WTC11 (cell line): Measurements from ENCODE around the gene FNDC3B. TPM values are rescaled to one million over a fixed set of nuclear protein-coding genes. Genes with fewer than 3 reads are reported as not detected.
A peak's percentile ranks its signal among the peaks of the same experiment; 100 is the strongest.

Experiments used
- ATAC-seq: fragments of 200-7000 bp; cut with Tn5 transposase; 2 replicates; pipeline ENCODE4 v1.10.0; 2021; ENCODE audit warnings: mild to moderate bottlenecking, moderate library complexity
- CTCF ChIA-PET: fragments of 300-600 bp; sonication (Branson Sonifier 250); formaldehyde crosslinking; loops from one replicate; lab custom pipeline; 2021; ENCODE audit warnings: antibody characterized with exemption; lab: Charles Lee
- POLR2A ChIA-PET: fragments of 350-600 bp; sonication (Branson Sonifier 250); formaldehyde crosslinking; loops from one replicate; lab custom pipeline; 2021; ENCODE audit warnings: antibody characterized with exemption; lab: Charles Lee
- DNase-seq: peaks from one replicate; pipeline ENCODE4 v3.0.0; 2021; ENCODE audit warnings: low spot score
- H3K27ac Mint-ChIP-seq: 2 replicates; pipeline ENCODE4 v1.8.0; 2021; ENCODE audit warnings: mixed read lengths
- H3K27me3 Mint-ChIP-seq: 2 replicates; pipeline ENCODE4 v1.8.0; 2021; ENCODE audit warnings: low read depth, mild to moderate bottlenecking, moderate library complexity, mixed read lengths
- H3K36me3 Mint-ChIP-seq: 2 replicates; pipeline ENCODE4 v1.8.0; 2021; ENCODE audit warnings: mixed read lengths
- H3K4me1 Mint-ChIP-seq: 2 replicates; pipeline ENCODE4 v1.8.0; 2022; ENCODE audit warnings: mixed read lengths
- H3K4me3 Mint-ChIP-seq: 2 replicates; pipeline ENCODE4 v1.8.0; 2021; ENCODE audit warnings: mild to moderate bottlenecking, moderate library complexity, mixed read lengths
- H3K9me3 Mint-ChIP-seq: 2 replicates; pipeline ENCODE4 v1.8.0; 2021; ENCODE audit warnings: mixed read lengths
- CBFB ChIP-seq: sonication (generic); formaldehyde crosslinking; IDR thresholded peaks from 2 replicates; pipeline ENCODE4 v1.8.1; 2022; ENCODE audit warnings: mild to moderate bottlenecking, low read depth, missing genetic modification reagents
- ESRRA ChIP-seq: sonication (generic); formaldehyde crosslinking; IDR thresholded peaks from 2 replicates; pipeline ENCODE4 v1.8.1; 2022; ENCODE audit warnings: mild to moderate bottlenecking, missing genetic modification reagents, borderline replicate concordance
- FOXJ3 ChIP-seq: sonication (generic); formaldehyde crosslinking; IDR thresholded peaks from 2 replicates; pipeline ENCODE4 v1.9.0; 2021; ENCODE audit warnings: missing genetic modification reagents, mild to moderate bottlenecking, borderline replicate concordance
- FOXK1 ChIP-seq: sonication (generic); formaldehyde crosslinking; IDR thresholded peaks from 2 replicates; pipeline ENCODE4 v1.8.0; 2022; ENCODE audit warnings: mild to moderate bottlenecking, moderate library complexity, missing genetic modification reagents
- GABPB1 ChIP-seq: sonication (generic); formaldehyde crosslinking; IDR thresholded peaks from 2 replicates; pipeline ENCODE4 v1.8.1; 2023; ENCODE audit warnings: mild to moderate bottlenecking, missing genetic modification reagents
- GRHL2 ChIP-seq: fragments of 250-450 bp; sonication (Bioruptor Pico); IDR thresholded peaks from 2 replicates; pipeline ENCODE4 v1.8.0; 2022; ENCODE audit warnings: mild to moderate bottlenecking, moderate library complexity; ENCODE audit not compliant: insufficient replicate concordance, severe bottlenecking
- IRF2 ChIP-seq: sonication (generic); formaldehyde crosslinking; IDR thresholded peaks from 2 replicates; pipeline ENCODE4 v1.8.0; 2022; ENCODE audit warnings: low read depth, missing genetic modification reagents, borderline replicate concordance
- MYBL2 ChIP-seq: sonication (generic); formaldehyde crosslinking; IDR thresholded peaks from 2 replicates; pipeline ENCODE4 v1.8.1; 2023; ENCODE audit warnings: mild to moderate bottlenecking, moderate library complexity, missing genetic modification reagents
- NFYB ChIP-seq: sonication (generic); formaldehyde crosslinking; conservative IDR thresholded peaks from 2 replicates; pipeline ENCODE4 v1.8.0; 2022; ENCODE audit warnings: low read depth, missing genetic modification reagents
- RORB ChIP-seq: fragments of 250-450 bp; sonication (Bioruptor Pico); IDR thresholded peaks from 2 replicates; pipeline ENCODE4 v1.9.0; 2021; ENCODE audit warnings: mild to moderate bottlenecking
- SMAD4 ChIP-seq: sonication (generic); formaldehyde crosslinking; IDR thresholded peaks from 2 replicates; pipeline ENCODE4 v1.8.0; 2022; ENCODE audit warnings: mild to moderate bottlenecking, missing genetic modification reagents
- ZNF121 ChIP-seq: sonication (generic); formaldehyde crosslinking; IDR thresholded peaks from 2 replicates; pipeline ENCODE4 v1.8.0; 2023; ENCODE audit warnings: missing genetic modification reagents
- ZNF317 ChIP-seq: sonication (generic); formaldehyde crosslinking; IDR thresholded peaks from 2 replicates; pipeline ENCODE4 v1.8.1; 2023; ENCODE audit warnings: low read depth, mild to moderate bottlenecking, moderate library complexity, missing genetic modification reagents, borderline replicate concordance
- ZNF396 ChIP-seq: fragments of 250-450 bp; sonication (Bioruptor Pico); IDR thresholded peaks from 2 replicates; pipeline ENCODE4 v1.8.0; 2021; ENCODE audit warnings: mild to moderate bottlenecking, moderate library complexity, borderline replicate concordance
- ZNF416 ChIP-seq: fragments of 250-450 bp; sonication (Bioruptor Pico); IDR thresholded peaks from 2 replicates; pipeline ENCODE4 v1.9.0; 2021; ENCODE audit warnings: mild to moderate bottlenecking, inconsistent platforms
- total RNA-seq: library from RNA; stranded (reverse); gene quantifications from 3 replicates; pipeline ENCODE4 v1.2.3, GENCODE V29; 2021
- TF ChIP-seq, protein P1 (sequence below): fragments of 250-450 bp; sonication (Bioruptor Pico); IDR thresholded peaks from 2 replicates; pipeline ENCODE4 v1.9.0; 2021; ENCODE audit warnings: moderate library complexity, mild to moderate bottlenecking, inconsistent platforms, borderline replicate concordance
- TF ChIP-seq, protein P2 (sequence below): fragments of 250-450 bp; sonication (Bioruptor Pico); IDR thresholded peaks from 2 replicates; pipeline ENCODE4 v2.1.2; 2022; ENCODE audit warnings: mild to moderate bottlenecking, moderate library complexity
- TF ChIP-seq, protein P3 (sequence below): sonication (generic); formaldehyde crosslinking; IDR thresholded peaks from 2 replicates; pipeline ENCODE4 v1.8.1; 2023; ENCODE audit warnings: mild to moderate bottlenecking, moderate library complexity, missing genetic modification reagents
- TF ChIP-seq, protein P4 (sequence below): sonication (generic); formaldehyde crosslinking; IDR thresholded peaks from 2 replicates; pipeline ENCODE4 v1.8.1; 2023; ENCODE audit warnings: mild to moderate bottlenecking, missing genetic modification reagents
- TF ChIP-seq, protein P5 (sequence below): sonication (generic); formaldehyde crosslinking; conservative IDR thresholded peaks from 2 replicates; pipeline ENCODE4 v1.8.1; 2022; ENCODE audit warnings: mild to moderate bottlenecking, missing genetic modification reagents
- TF ChIP-seq, protein P6 (sequence below): fragments of 250-450 bp; sonication (Bioruptor Pico); IDR thresholded peaks from 2 replicates; pipeline ENCODE4 v1.9.0; 2021; ENCODE audit warnings: mild to moderate bottlenecking
- TF ChIP-seq, protein P7 (sequence below): sonication (generic); formaldehyde crosslinking; IDR thresholded peaks from 2 replicates; pipeline ENCODE4 v1.8.0; 2022; ENCODE audit warnings: mild to moderate bottlenecking, missing genetic modification reagents
- TF ChIP-seq, protein P8 (sequence below): sonication (generic); formaldehyde crosslinking; IDR thresholded peaks from 2 replicates; pipeline ENCODE4 v1.8.0; 2023; ENCODE audit warnings: mild to moderate bottlenecking, missing genetic modification reagents

FNDC3B gene
- total RNA-seq, 1 experiment from 2014 or later = 42.8 TPM

DNA sequence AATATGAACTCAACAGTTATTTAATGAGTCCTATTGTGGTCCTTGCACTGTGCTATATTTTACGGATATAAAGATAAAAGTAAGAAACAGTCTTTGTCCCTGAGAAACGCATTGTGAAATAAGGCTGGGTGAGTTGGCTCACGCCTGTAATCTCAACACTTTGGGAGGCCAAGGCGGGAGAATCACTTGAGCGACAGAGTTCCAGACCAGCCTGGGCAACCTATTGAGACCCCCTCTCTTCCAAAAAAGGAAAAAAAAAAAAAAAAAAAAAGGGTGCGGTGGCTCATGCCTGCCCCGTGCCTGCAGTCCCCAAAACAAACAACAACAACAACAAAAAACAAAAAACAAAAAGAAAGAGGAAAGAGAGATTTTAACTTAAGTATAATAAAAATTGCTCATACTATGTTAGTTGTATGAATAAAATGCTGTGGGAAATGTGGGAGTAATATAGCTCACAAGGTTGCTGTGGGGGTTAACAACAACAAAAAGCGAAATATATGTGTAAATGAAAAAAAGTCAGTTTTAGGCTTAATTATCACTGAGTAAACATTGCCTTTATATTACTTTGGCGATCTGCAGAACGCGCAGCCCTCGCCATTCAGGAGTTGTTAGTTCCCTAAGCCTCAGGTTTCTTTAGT lies 461 bp upstream of the FNDC3B start:
- H3K36me3 Mint-ChIP-seq = no peaks in the 10 kb centered on the region
- H3K27ac Mint-ChIP-seq = peak overlapping the region; percentile 89
- no peak for DNase-seq
- no peak for TF ChIP-seq GABPB1
- TF ChIP-seq ZNF121 (CRISPR knock-in tag) = 0 out of 2 replicates have a peak, but pooled peaks have one; percentile 36
- peaks cover 47% of the 10 kb centered on the region for H3K4me1 Mint-ChIP-seq
- no peaks in the 10 kb centered on the region for H3K9me3 Mint-ChIP-seq
- no peaks in the 10 kb centered on the region for H3K27me3 Mint-ChIP-seq
- CTCF ChIA-PET = interaction anchor here (0.6 to 2.1 kb wide), 6 partner anchors 53 to 303 kb away, joined by 3 to 7 read pairs (median 4); no protein-coding TSS in a partner anchor
- POLR2A ChIA-PET = interaction anchor here (0.7 to 1.2 kb wide), 3 partner anchors 9 to 132 kb away, joined by 3 read pairs; no protein-coding TSS in a partner anchor
- peak; percentile 7; the same call in 1 of the 2 replicates for ATAC-seq
- peak overlapping the region; percentile 81 for H3K4me3 Mint-ChIP-seq

DNA sequence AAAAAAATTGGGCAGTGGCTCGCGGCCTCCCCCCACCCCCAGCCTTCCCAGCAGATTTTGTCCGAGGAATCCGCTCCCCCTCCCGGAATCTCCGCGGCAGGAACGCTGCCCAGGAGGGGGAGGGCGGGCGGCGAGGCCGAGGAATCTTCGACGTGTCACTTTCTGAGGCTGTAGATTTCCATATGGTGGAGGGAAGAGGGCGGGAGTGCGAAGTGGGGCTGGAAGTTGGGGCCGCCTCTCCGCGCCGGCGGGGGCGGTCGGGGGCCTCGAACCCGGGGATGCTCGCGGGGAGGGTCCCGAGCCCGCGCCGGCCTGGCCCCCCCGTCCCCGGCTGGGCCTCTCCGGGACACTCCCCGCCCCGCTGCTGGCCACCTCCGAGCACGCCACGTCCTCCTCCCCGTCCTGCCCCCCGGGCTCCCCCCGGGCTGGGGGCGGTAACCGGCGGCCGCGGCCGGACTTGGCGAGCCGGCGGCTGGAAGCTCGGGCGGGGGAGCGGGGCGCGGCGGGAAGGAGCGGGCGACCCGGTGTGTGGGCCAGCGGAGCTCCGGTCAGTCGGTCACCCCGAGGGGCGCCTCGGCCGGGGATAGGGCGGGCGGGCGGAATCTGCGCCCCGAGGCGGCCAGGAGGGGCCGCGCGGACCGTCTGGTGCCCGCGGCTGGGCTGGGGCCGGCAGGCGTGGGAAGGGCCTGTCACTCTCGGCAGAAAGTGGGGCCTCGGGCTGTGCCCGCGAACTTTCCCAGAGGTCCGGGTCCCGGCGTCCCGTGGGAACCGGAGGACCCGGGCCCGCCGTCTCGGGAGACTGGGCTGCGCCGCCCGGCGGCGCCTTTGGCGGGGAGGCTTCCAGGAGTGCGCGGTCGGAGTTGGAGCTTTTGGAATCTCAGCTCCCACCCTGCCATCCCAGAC lies 951 bp downstream of the FNDC3B start:
- ChIA-PET POLR2A (interaction anchor here (0.6 kb wide), 2 partner anchors 28 to 106 kb away, joined by 3 to 6 read pairs; no protein-coding TSS in a partner anchor), CTCF (interaction anchor here (0.7 to 1.8 kb wide), 3 partner anchors 85 to 298 kb away, joined by 3 to 6 read pairs (median 3); no protein-coding TSS in a partner anchor)
- peak overlapping the region; percentile 87 for H3K4me3 Mint-ChIP-seq
- H3K4me1 Mint-ChIP-seq = peaks cover 51% of the 10 kb centered on the region
- no peaks in the 10 kb centered on the region for H3K27me3 Mint-ChIP-seq
- no peaks in the 10 kb centered on the region for H3K36me3 Mint-ChIP-seq
- no peaks in the 10 kb centered on the region for H3K9me3 Mint-ChIP-seq
- peak; percentile 74 for DNase-seq
- peak overlapping the region; percentile 92; the same call in 1 of the 2 replicates for H3K27ac Mint-ChIP-seq
- peak; percentile 32 for ATAC-seq
- TF ChIP-seq CBFB (CRISPR knock-in tag) (no peak), ZNF416 (CRISPR knock-in tag) (no peak), ESRRA (CRISPR knock-in tag) (no peak), RORB (CRISPR knock-in tag) (no peak), IRF2 (CRISPR knock-in tag) (no peak), GRHL2 (no peak), SMAD4 (CRISPR knock-in tag) (no peak), FOXJ3 (CRISPR knock-in tag) (no peak), MYBL2 (CRISPR knock-in tag) (no peak), ZNF317 (CRISPR knock-in tag) (no peak; the same call in 1 of the 2 replicates), NFYB (CRISPR knock-in tag) (no peak), ZNF396 (no peak), FOXK1 (CRISPR knock-in tag) (no peak), GABPB1 (no peak)
- TF ChIP-seq, protein P1, sequence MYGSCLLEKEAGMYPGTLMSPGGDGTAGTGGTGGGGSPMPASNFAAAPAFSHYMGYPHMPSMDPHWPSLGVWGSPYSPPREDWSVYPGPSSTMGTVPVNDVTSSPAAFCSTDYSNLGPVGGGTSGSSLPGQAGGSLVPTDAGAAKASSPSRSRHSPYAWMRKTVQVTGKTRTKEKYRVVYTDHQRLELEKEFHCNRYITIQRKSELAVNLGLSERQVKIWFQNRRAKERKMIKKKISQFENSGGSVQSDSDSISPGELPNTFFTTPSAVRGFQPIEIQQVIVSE (CRISPR knock-in tag) = peak; percentile 48; the same call in 1 of the 2 replicates
- TF ChIP-seq, protein P2, sequence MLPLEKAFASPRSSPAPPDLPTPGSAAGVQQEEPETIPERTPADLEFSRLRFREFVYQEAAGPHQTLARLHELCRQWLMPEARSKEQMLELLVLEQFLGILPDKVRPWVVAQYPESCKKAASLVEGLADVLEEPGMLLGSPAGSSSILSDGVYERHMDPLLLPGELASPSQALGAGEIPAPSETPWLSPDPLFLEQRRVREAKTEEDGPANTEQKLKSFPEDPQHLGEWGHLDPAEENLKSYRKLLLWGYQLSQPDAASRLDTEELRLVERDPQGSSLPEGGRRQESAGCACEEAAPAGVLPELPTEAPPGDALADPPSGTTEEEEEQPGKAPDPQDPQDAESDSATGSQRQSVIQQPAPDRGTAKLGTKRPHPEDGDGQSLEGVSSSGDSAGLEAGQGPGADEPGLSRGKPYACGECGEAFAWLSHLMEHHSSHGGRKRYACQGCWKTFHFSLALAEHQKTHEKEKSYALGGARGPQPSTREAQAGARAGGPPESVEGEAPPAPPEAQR (CRISPR knock-in tag) = no peak
- TF ChIP-seq, protein P3, sequence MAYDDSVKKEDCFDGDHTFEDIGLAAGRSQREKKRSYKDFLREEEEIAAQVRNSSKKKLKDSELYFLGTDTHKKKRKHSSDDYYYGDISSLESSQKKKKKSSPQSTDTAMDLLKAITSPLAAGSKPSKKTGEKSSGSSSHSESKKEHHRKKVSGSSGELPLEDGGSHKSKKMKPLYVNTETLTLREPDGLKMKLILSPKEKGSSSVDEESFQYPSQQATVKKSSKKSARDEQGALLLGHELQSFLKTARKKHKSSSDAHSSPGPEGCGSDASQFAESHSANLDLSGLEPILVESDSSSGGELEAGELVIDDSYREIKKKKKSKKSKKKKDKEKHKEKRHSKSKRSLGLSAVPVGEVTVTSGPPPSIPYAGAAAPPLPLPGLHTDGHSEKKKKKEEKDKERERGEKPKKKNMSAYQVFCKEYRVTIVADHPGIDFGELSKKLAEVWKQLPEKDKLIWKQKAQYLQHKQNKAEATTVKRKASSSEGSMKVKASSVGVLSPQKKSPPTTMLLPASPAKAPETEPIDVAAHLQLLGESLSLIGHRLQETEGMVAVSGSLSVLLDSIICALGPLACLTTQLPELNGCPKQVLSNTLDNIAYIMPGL (CRISPR knock-in tag) = no peak
- TF ChIP-seq, protein P4, sequence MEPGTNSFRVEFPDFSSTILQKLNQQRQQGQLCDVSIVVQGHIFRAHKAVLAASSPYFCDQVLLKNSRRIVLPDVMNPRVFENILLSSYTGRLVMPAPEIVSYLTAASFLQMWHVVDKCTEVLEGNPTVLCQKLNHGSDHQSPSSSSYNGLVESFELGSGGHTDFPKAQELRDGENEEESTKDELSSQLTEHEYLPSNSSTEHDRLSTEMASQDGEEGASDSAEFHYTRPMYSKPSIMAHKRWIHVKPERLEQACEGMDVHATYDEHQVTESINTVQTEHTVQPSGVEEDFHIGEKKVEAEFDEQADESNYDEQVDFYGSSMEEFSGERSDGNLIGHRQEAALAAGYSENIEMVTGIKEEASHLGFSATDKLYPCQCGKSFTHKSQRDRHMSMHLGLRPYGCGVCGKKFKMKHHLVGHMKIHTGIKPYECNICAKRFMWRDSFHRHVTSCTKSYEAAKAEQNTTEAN (CRISPR knock-in tag) = 0 out of 2 replicates have a peak, but pooled peaks have one; percentile 8
- TF ChIP-seq, protein P5, sequence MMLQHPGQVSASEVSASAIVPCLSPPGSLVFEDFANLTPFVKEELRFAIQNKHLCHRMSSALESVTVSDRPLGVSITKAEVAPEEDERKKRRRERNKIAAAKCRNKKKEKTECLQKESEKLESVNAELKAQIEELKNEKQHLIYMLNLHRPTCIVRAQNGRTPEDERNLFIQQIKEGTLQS (CRISPR knock-in tag) = no peak
- TF ChIP-seq, protein P6, sequence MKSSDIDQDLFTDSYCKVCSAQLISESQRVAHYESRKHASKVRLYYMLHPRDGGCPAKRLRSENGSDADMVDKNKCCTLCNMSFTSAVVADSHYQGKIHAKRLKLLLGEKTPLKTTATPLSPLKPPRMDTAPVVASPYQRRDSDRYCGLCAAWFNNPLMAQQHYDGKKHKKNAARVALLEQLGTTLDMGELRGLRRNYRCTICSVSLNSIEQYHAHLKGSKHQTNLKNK (CRISPR knock-in tag) = no peak
- TF ChIP-seq, protein P7, sequence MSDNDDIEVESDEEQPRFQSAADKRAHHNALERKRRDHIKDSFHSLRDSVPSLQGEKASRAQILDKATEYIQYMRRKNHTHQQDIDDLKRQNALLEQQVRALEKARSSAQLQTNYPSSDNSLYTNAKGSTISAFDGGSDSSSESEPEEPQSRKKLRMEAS (CRISPR knock-in tag) = no peak
- TF ChIP-seq, protein P8, sequence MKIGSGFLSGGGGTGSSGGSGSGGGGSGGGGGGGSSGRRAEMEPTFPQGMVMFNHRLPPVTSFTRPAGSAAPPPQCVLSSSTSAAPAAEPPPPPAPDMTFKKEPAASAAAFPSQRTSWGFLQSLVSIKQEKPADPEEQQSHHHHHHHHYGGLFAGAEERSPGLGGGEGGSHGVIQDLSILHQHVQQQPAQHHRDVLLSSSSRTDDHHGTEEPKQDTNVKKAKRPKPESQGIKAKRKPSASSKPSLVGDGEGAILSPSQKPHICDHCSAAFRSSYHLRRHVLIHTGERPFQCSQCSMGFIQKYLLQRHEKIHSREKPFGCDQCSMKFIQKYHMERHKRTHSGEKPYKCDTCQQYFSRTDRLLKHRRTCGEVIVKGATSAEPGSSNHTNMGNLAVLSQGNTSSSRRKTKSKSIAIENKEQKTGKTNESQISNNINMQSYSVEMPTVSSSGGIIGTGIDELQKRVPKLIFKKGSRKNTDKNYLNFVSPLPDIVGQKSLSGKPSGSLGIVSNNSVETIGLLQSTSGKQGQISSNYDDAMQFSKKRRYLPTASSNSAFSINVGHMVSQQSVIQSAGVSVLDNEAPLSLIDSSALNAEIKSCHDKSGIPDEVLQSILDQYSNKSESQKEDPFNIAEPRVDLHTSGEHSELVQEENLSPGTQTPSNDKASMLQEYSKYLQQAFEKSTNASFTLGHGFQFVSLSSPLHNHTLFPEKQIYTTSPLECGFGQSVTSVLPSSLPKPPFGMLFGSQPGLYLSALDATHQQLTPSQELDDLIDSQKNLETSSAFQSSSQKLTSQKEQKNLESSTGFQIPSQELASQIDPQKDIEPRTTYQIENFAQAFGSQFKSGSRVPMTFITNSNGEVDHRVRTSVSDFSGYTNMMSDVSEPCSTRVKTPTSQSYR (CRISPR knock-in tag) = no peak
